OCI-LY3 (cell line): ENCODE measurements around the gene FBXO41.

ENCODE experiments used
- H2AFZ ChIP-seq: fragments of 200-600, 300-600 bp; shearing (Covaris generic); 2 replicates; pipeline ENCODE4 v1.6.0; 2014; ENCODE audit warnings: antibody characterized with exemption, low read depth, low read length
- H3K27ac ChIP-seq: fragments of 200-600, 300-600 bp; sonication (generic); 2 replicates; pipeline ENCODE4 v1.5.1; 2014; ENCODE audit warnings: mild to moderate bottlenecking, low read length, moderate library complexity, mixed read lengths
- H3K27me3 ChIP-seq: fragments of 200-600, 300-600 bp; sonication (generic); 2 replicates; pipeline ENCODE4 v1.6.1; 2014; ENCODE audit warnings: low read depth, low read length, mixed read lengths
- H3K36me3 ChIP-seq: fragments of 200-600, 300-600 bp; sonication (generic); replicated peaks from 2 replicates; pipeline ENCODE3; 2014; ENCODE audit warnings: low read depth, low read length, mixed read lengths
- H3K4me1 ChIP-seq: fragments of 300-600, 200-600 bp; sonication (generic); 2 replicates; pipeline ENCODE4 v1.6.1; 2014; ENCODE audit warnings: low read length, mixed read lengths
- H3K4me2 ChIP-seq: fragments of 200-600, 300-600 bp; sonication (generic); 2 replicates; pipeline ENCODE4 v1.6.1; 2014; ENCODE audit warnings: low read length, mixed read lengths
- H3K4me3 ChIP-seq: fragments of 300-600, 200-600 bp; sonication (generic); 2 replicates; pipeline ENCODE4 v1.5.1; 2014; ENCODE audit warnings: antibody characterized with exemption, mild to moderate bottlenecking, low read length, moderate library complexity
- H3K79me2 ChIP-seq: fragments of 300-600, 200-600 bp; shearing (Covaris generic); 2 replicates; pipeline ENCODE4 v1.6.1; 2014; ENCODE audit warnings: mild to moderate bottlenecking, low read length, mixed read lengths
- H3K9ac ChIP-seq: fragments of 300-600, 200-600 bp; shearing (Covaris generic); 2 replicates; pipeline ENCODE4 v1.6.0; 2014; ENCODE audit warnings: mild to moderate bottlenecking, low read length, moderate library complexity
- H3K9me3 ChIP-seq: fragments of 200-600, 300-600 bp; shearing (Covaris generic); 2 replicates; pipeline ENCODE4 v1.6.1; 2014; ENCODE audit warnings: low read length, mixed read lengths; ENCODE audit not compliant: insufficient read depth
- H4K20me1 ChIP-seq: fragments of 200-600, 300-600 bp; sonication (generic); 2 replicates; pipeline ENCODE4 v1.6.1; 2016; ENCODE audit warnings: low read length, mixed read lengths; ENCODE audit not compliant: insufficient read depth
- EZH2phosphoT487 ChIP-seq: fragments of 200-600 bp; shearing (Covaris generic); IDR thresholded peaks from 2 replicates; pipeline ENCODE4 v1.6.1; 2018; ENCODE audit warnings: antibody characterized with exemption, mixed run types, low read depth
- TF ChIP-seq, protein P1 (sequence below): fragments of 200-600, 300-600 bp; sonication (generic); IDR thresholded peaks from 2 replicates; pipeline ENCODE4 v1.5.1; 2014; ENCODE audit warnings: antibody characterized with exemption, low read length, low read depth

Gene FBXO41

DNA sequence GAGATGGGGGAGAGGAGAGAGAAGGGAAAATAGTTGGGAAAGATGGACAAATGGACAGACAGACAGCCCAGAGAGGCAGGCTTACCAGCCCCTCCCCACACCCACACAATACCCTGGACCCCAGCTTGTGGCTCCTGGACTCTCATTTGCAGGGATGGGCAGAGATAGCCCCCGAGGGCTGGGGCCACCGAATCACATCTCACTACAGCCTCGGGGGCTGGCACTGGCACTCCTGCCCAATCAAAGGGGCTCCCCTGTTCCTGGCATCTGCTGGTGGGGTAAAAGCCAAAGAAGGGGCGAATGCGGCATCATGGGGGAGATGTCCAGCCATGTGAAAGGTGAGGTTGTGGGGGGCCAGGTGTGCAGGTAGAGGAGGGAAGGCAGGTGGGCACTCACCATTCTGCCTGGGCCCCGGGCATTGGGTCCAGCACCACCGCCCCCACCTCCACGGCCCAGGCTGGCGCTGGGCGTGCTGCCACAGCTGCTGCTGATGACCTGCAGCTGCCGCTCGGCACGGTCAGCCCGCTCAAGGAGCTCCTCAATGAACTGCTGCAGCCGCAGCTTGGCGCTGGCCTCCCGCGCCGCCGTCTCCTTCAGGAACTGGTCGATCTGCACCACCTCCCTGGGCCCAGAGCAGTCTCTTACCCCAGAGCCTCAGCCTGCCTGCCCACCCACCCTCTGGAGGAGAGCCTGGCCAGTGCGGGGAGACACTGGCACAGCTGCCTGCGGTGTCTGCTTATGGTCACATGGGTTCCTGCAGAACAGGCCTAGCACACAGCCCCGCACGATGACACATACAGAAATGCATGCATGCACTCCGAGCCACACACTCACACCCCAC, 18.0 kb downstream of the FBXO41 start:
- H3K9me3 ChIP-seq: no peaks in the 10 kb centered on the region

DNA sequence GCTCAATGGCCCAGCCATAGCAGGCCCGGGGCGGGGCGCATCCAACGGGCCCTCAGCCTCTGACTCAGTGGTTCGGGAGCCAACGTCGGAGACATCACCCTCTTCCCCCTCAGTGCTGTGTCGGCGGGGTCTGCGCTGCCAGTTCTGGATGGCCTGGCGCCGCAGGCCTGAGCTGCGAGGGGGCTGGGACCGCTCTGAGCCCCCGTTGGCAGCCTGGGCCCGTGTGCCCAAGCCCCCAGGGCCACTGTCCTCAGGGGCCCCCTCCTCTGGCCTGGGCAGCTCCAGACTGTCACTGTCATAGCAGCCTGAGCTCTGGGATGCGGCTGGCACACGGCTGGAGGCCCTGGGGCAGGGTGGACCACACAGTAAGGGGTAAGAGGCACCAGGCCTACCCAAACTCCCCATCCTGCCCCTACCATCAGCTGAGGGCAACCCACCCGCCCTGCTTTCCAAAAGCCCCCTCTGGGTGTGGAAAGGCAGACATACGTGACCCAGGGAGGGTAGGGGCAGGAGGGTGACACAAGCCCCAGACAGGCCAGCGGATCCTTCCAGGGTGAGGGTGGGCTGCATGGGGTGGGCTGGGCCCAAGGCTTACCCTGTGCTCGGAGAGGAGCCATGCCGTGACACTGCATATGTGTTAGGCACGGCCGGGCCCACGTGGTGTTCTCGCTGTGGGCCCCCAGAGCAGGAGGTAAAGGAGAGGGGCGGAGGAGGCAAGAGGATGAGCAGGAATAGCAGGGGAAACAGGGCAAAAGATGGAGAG, 18.8 kb downstream of the FBXO41 start:
- H3K9me3 ChIP-seq: no peaks in the 10 kb centered on the region
- H3K36me3 ChIP-seq: peaks cover 28% of the 10 kb centered on the region
- no peak overlapping the region for H2AFZ ChIP-seq
- H3K27ac ChIP-seq: no peak overlapping the region
- no peak overlapping the region for H3K4me2 ChIP-seq
- H3K4me1 ChIP-seq: no peaks in the 10 kb centered on the region
- H3K79me2 ChIP-seq: peaks cover 46% of the 10 kb centered on the region
- TF ChIP-seq, protein P1, sequence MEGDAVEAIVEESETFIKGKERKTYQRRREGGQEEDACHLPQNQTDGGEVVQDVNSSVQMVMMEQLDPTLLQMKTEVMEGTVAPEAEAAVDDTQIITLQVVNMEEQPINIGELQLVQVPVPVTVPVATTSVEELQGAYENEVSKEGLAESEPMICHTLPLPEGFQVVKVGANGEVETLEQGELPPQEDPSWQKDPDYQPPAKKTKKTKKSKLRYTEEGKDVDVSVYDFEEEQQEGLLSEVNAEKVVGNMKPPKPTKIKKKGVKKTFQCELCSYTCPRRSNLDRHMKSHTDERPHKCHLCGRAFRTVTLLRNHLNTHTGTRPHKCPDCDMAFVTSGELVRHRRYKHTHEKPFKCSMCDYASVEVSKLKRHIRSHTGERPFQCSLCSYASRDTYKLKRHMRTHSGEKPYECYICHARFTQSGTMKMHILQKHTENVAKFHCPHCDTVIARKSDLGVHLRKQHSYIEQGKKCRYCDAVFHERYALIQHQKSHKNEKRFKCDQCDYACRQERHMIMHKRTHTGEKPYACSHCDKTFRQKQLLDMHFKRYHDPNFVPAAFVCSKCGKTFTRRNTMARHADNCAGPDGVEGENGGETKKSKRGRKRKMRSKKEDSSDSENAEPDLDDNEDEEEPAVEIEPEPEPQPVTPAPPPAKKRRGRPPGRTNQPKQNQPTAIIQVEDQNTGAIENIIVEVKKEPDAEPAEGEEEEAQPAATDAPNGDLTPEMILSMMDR: no peak
- no peak for TF ChIP-seq EZH2phosphoT487
- no peak overlapping the region for H3K9ac ChIP-seq
- H4K20me1 ChIP-seq: peaks cover 22% of the 10 kb centered on the region
- no peaks in the 10 kb centered on the region for H3K27me3 ChIP-seq
- no peak overlapping the region for H3K4me3 ChIP-seq

More for the DNA sequence above, 18.0 kb downstream of the FBXO41 start:
- Histone ChIP-seq H2AFZ (no peak overlapping the region), H3K79me2 (peaks cover 54% of the 10 kb centered on the region), H3K27me3 (no peaks in the 10 kb centered on the region), H3K9ac (no peak overlapping the region), H3K4me1 (no peaks in the 10 kb centered on the region), H3K4me3 (no peak overlapping the region), H3K4me2 (no peak overlapping the region), H4K20me1 (peaks cover 30% of the 10 kb centered on the region), H3K27ac (no peak overlapping the region), H3K36me3 (peaks cover 34% of the 10 kb centered on the region)
- TF ChIP-seq, protein P1: no peak
- TF ChIP-seq EZH2phosphoT487: no peak

DNA sequence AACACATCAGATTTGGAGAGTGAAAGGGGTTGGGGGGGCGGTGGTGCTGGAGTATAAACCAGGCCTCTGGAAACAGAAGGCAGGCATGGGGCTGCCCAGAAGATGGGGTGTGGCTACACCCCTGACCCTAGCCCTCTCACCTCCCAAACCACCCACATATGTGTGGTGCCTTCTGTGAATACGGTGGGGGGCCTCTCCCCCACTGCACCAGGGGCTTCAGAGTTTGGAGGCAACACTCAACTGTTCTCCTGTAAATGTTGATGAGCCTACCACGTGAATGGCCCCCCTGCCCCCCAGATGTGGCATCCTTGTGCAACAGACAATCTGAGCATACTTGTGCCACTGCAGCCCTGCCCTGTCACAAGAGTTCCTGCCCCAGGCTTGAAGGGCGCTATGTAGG, 19.5 kb downstream of the FBXO41 start:
- TF ChIP-seq, protein P1: no peak
- no peak for TF ChIP-seq EZH2phosphoT487
- Histone ChIP-seq H2AFZ (no peak overlapping the region), H4K20me1 (peaks cover 20% of the 10 kb centered on the region)

DNA sequence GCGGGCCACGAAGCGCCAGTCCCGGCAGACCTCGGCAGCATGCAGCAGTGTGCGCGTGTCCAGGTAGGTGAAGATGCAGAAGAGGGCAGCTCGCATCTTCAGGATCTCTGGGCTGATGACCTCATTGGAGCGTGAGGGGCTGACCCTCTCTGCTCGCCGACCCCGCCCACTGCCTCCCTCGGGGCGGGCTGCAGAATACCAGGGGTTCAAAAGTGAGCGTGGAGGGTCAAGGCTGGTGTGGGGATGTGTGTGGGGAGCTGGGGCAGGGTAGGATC, 20.0 kb downstream of the FBXO41 start:
- no peak for TF ChIP-seq EZH2phosphoT487
- TF ChIP-seq, protein P1: no peak
- peaks cover 20% of the 10 kb centered on the region for H4K20me1 ChIP-seq

More for the DNA sequence above, 19.5 kb downstream of the FBXO41 start:
- H3K27ac ChIP-seq: no peak overlapping the region
- no peaks in the 10 kb centered on the region for H3K9me3 ChIP-seq
- H3K4me3 ChIP-seq: no peak overlapping the region
- H3K4me2 ChIP-seq: no peak overlapping the region
- H3K36me3 ChIP-seq: peaks cover 31% of the 10 kb centered on the region
- no peak overlapping the region for H3K9ac ChIP-seq
- H3K79me2 ChIP-seq: peaks cover 39% of the 10 kb centered on the region
- H3K4me1 ChIP-seq: no peaks in the 10 kb centered on the region
- no peaks in the 10 kb centered on the region for H3K27me3 ChIP-seq

More for the DNA sequence above, 20.0 kb downstream of the FBXO41 start:
- Histone ChIP-seq H3K27ac (no peak overlapping the region), H2AFZ (no peak overlapping the region), H3K4me1 (no peaks in the 10 kb centered on the region), H3K4me3 (no peak overlapping the region), H3K36me3 (peaks cover 36% of the 10 kb centered on the region), H3K9ac (no peak overlapping the region), H3K27me3 (no peaks in the 10 kb centered on the region), H3K4me2 (no peak overlapping the region), H3K9me3 (no peaks in the 10 kb centered on the region), H3K79me2 (peaks cover 34% of the 10 kb centered on the region)
